GM12801 (cell line): ENCODE results near the gene CUL5.

Experiments used
- CTCF ChIP-seq: IDR thresholded peaks from one replicate; pipeline ENCODE4 v1.5.1; 2011; ENCODE audit warnings: control low read depth; ENCODE audit not compliant: insufficient read length; ENCODE audit errors: extremely low read depth

CUL5 gene

GRCh38 chr11:108062336-108062735 is 53.6 kb downstream of the CUL5 start:
- TF ChIP-seq CTCF = no peak

- no peak for TF ChIP-seq CTCF
These were observed 54.7 kb downstream of the CUL5 start for GRCh38 chr11:108063410-108063809.

GRCh38 chr11:108069947-108070346 is 61.2 kb downstream of the CUL5 start:
- no peak for TF ChIP-seq CTCF

- no peak for TF ChIP-seq CTCF
These were observed 76.1 kb downstream of the CUL5 start for GRCh38 chr11:108084811-108085210.

- no peak for TF ChIP-seq CTCF
These were observed 77.0 kb downstream of the CUL5 start for GRCh38 chr11:108085672-108086071.

GRCh38 chr11:108092134-108092533 is 83.4 kb downstream of the CUL5 start:
- TF ChIP-seq CTCF = no peak

- TF ChIP-seq CTCF = no peak
These were observed 84.6 kb downstream of the CUL5 start for GRCh38 chr11:108093128-108093904.
